Thyroid gland (tissue), 4 donors: Measurements from ENCODE around the gene SULT2B1. TPM values are rescaled to one million over a fixed set of nuclear protein-coding genes. Genes with fewer than 3 reads are reported as not detected.

Source experiments
- DNase-seq, 2 donors: peaks; one replicate each; pipeline ENCODE4 v3.0.0-alpha.2; 2019
- H3K27ac ChIP-seq, 3 donors: fragments of 200-600 bp; sonication (generic); 1 replicate in 2 of 3; 2 replicates in 1 of 3; pipeline ENCODE4 v1.5.1; 2016 to 2019; ENCODE audit warnings: mild to moderate bottlenecking in 1 of 3, moderate library complexity in 1 of 3
- H3K27me3 ChIP-seq: fragments of 200-600 bp; sonication (generic); one replicate; pipeline ENCODE4 v1.5.1; 2019
- H3K36me3 ChIP-seq, 2 donors: fragments of 200-600 bp; sonication (generic); one replicate each; pipeline ENCODE4 v1.5.1; 2016 to 2019
- H3K4me1 ChIP-seq, 2 donors: fragments of 200-600 bp; sonication (generic); one replicate each; pipeline ENCODE4 v1.5.1; 2017 to 2019
- H3K4me3 ChIP-seq, 3 donors: fragments of 200-600 bp; sonication (generic); replicated peaks in 1 of 3; 1 replicate in 2 of 3; 2 replicates in 1 of 3; pipeline ENCODE4 v1.5.1; 2016; ENCODE audit warnings: mild to moderate bottlenecking in 1 of 3
- H3K9me3 ChIP-seq: fragments of 200-600 bp; sonication (generic); one replicate; pipeline ENCODE4 v1.5.1; 2017
- POLR2A ChIP-seq, 2 donors: fragments of 450-650 bp; IDR thresholded peaks; one replicate each; pipeline ENCODE4 v1.6.1; 2017; ENCODE audit warnings: antibody characterized with exemption in 2 of 2, mild to moderate bottlenecking in 2 of 2, moderate library complexity in 1 of 2
- WGBS, 2 donors: methylation state at CpG; one replicate each; pipeline ENCODE4 v1.1.5; 2017; 5-methylcytosine and 5-hydroxymethylcytosine counted together
- intact Hi-C: fragments of 100-400 bp; cut with DNase I; formaldehyde crosslinking; loops from one replicate; pipeline ENCODE4 v1.15.1; 2023
- total RNA-seq, 4 donors: library from RNA; depleted of rRNA; stranded (reverse); fragments of >200 nt; gene quantifications; one replicate each; pipeline ENCODE4 v1.2.3, GENCODE V29; 2016
- TF ChIP-seq, protein P1 (sequence below), 6 experiments: fragments of 200-600 bp in 3 of 6; fragments of 450-650 bp in 3 of 6; sonication (generic) in 3 of 6; IDR thresholded peaks; one replicate each; pipeline ENCODE4 v1.5.1; 2016 to 2019; ENCODE audit warnings: antibody characterized with exemption in 6 of 6, mild to moderate bottlenecking in 2 of 6, inconsistent platforms in 1 of 6, moderate library complexity in 1 of 6

SULT2B1 gene
- total RNA-seq, 4 donors from 2014 or later = 0.54 to 0.88 (median 0.78) TPM; not detected in 1

DNA sequence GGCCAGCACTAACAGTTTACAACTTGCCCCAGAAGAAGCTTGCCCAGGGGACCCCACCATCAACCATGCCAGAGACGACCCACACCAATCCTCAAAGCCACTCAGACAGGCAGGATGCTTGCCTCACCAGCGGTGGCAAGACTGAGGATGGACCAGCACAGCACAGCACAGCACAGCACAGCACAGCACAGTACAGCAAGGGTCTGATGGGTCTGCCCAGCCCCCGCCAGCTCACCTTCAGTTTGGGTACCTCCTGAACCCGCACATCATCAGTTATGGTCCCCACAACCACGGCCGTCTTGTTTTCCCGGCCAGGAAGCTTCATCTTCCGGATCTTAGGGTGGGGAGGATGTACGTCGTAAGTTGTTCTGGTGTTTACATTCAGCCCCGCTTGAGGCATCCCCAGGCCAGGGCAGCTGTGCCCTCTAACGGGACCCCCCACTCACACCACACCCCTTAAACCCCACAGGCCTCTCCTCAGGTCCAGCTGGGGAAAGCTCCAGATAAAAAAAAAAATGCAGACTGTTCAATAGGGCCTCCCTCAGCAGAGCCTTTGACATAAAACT lies 64.6 kb downstream of the SULT2B1 start:
- Histone ChIP-seq H3K36me3 (peaks cover 25 to 26% of the 10 kb centered on the region in 2 donors), H3K4me3 (no peak overlapping the region), H3K4me1 (peaks cover 15 to 27% of the 10 kb centered on the region in 2 donors), H3K27me3 (no peaks in the 10 kb centered on the region), H3K27ac (no peak overlapping the region), H3K9me3 (no peaks in the 10 kb centered on the region)
- no peak for DNase-seq
- intact Hi-C loops = no loop called here
- TF ChIP-seq, protein P1, sequence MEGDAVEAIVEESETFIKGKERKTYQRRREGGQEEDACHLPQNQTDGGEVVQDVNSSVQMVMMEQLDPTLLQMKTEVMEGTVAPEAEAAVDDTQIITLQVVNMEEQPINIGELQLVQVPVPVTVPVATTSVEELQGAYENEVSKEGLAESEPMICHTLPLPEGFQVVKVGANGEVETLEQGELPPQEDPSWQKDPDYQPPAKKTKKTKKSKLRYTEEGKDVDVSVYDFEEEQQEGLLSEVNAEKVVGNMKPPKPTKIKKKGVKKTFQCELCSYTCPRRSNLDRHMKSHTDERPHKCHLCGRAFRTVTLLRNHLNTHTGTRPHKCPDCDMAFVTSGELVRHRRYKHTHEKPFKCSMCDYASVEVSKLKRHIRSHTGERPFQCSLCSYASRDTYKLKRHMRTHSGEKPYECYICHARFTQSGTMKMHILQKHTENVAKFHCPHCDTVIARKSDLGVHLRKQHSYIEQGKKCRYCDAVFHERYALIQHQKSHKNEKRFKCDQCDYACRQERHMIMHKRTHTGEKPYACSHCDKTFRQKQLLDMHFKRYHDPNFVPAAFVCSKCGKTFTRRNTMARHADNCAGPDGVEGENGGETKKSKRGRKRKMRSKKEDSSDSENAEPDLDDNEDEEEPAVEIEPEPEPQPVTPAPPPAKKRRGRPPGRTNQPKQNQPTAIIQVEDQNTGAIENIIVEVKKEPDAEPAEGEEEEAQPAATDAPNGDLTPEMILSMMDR (IDR thresholded peaks at IDR 0.05) = no peak
- no peak for TF ChIP-seq POLR2A (IDR thresholded peaks at IDR 0.05)
- WGBS, 2 donors = 80 to 87% methylated on average over 10 to 12 of the region's 12 CpGs

DNA sequence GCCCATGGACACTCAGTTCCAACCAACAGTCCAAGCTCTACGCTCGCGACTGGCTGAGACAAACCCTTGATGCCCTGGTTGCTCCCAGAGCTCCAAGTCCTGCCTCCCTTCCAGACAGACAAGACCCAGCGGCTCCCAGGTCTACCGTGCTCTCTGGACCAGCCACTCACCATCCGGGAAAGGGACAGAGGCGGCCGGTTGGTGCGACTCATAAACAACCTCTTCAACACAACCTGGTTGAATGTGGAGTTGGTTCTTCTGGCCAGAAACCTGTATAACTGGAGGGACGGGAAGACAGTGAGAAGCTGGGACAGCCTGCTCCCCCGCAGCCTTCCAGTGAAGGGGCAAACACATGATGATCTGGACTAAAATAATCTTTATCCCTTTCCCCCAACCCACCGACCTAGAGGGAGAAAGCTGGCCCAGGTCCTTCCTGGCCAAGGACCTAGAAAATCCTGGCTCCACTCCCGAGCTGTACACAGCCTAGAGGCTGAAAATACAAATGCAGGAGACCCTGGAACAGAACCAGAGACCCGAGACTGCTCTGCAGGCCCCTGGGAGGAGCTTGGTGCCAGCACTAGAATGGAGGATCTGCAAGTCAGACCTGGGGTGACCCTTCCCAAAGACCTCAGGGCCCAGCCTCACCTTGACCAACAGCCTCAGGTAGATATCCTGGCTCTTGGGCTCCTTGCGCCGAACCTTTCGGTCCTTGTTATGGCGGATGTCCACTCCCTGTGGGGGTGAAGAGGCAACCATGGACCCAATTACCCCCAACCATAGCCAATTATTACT lies 65.4 kb downstream of the SULT2B1 start:
- Histone ChIP-seq H3K4me3 (peak overlapping the region in 1 of 3 donors; percentile 58), H3K36me3 (peaks cover 25 to 26% of the 10 kb centered on the region in 2 donors), H3K27me3 (no peaks in the 10 kb centered on the region), H3K9me3 (no peaks in the 10 kb centered on the region), H3K4me1 (peaks cover 15 to 27% of the 10 kb centered on the region in 2 donors), H3K27ac (peak overlapping the region in 1 of 3 donors; percentile 82)
- peak in 1 of 2 donors; percentile 18 for DNase-seq
- TF ChIP-seq POLR2A (IDR thresholded peaks at IDR 0.05) = no peak
- TF ChIP-seq, protein P1 (IDR thresholded peaks at IDR 0.05) = no peak
- 63 to 67% methylated on average over 16 to 18 of the region's 18 CpGs for WGBS, 2 donors
- intact Hi-C loops = no loop called here

DNA sequence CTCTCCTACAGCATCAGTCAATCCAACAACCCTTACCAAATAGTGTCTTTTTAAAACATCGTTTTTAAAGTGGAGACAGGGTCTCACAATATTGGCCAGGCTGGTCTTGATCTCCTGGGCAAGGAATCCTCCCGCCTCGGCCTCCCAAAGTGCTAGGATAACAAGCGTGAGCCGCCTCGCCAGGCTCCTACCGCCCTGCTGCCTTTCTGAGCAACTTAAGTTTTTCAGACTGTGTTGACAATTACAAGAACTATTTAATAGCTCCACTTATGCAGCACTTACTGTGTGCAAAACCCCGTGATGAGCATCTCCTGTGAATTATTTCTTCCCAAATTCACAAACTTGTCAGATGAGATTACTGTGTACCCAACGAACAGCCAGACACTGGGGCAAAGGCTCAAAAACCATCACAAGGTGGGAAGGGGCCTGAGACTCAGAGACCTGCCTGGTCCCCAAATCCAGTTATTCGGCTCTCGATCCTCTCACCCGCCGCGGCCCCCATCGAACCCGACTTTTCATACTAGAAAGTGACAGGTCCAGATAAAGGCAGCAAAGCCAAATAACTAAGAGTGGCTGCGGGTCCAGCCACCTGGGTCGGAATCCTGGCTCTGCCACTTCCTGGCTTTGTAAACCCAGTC lies 66.4 kb downstream of the SULT2B1 start:
- TF ChIP-seq, protein P1 (IDR thresholded peaks at IDR 0.05) = no peak
- TF ChIP-seq POLR2A (IDR thresholded peaks at IDR 0.05) = no peak
- Histone ChIP-seq H3K27ac (peak overlapping the region; percentile 80 to 91 (median 82)), H3K9me3 (no peaks in the 10 kb centered on the region), H3K4me1 (peaks cover 17 to 30% of the 10 kb centered on the region in 2 donors), H3K4me3 (peak overlapping the region; percentile 58 to 88 (median 81)), H3K36me3 (peaks cover 25 to 26% of the 10 kb centered on the region in 2 donors), H3K27me3 (no peaks in the 10 kb centered on the region)
- intact Hi-C loops = no loop called here
- 2% methylated on average over 11 to 16 of the region's 18 CpGs for WGBS, 2 donors
- peak in 1 of 2 donors; percentile 16 for DNase-seq

DNA sequence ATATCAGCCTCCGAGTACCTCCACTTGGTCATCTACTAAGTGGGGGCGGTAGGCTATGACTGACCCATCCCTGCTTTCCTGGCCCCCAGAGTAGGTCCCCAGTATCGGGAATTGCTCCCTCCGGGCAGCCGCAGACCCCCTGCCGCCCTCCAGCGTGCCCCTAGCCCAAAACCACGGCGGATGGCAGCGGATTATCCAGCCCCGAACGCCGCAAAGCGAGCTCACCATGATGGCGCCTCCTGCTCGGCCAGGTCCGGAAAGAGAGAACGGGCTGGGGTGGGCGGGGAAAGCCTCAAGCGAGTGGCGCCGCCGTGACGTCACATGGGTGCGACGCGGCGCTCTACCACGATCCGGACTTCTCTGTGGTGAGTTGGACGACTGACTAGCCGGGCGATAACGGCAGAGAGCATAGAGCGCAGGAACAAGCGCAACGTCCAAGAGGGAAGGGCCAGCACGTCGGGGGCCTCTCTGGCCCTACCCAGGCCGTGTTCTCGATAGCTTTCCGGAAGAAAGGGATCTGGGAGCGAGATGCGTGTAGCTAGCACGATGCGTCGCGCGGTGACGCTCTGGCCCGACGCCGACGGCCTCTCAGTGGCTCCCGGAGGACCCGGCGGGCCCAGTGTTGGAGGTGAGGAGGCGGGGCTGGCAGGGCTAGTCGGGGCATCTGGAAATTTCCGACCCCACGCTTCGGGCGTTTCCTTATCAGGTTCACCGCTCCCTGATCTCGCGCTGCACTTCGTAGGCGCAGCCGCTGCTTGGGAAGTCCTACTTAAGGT lies 67.1 kb downstream of the SULT2B1 start, which contains the start of the genes RPL18 and SPHK2:
Gene RPL18, minus strand, starts transcription at position 263 of the 776 bp plus-strand sequence. Its CDS starts 35 bp downstream, at position 228.
Gene SPHK2, plus strand, starts transcription at position 591 of the 776 bp plus-strand sequence. CDS start 1,009 bp downstream, outside the sequence.
- 0 to 1% methylated on average over 8 to 63 of the region's 69 CpGs for WGBS, 2 donors
- TF ChIP-seq, protein P1 (IDR thresholded peaks at IDR 0.05) = no peak
- peak in 1 of 2 donors; percentile 84 for TF ChIP-seq POLR2A (IDR thresholded peaks at IDR 0.05)
- peak within 1 kb of the TSS; percentile 91 to 99 (median 97) for H3K27ac ChIP-seq
- H3K27me3 ChIP-seq = no peaks in the 10 kb centered on the region
- H3K4me1 ChIP-seq = peaks cover 21 to 35% of the 10 kb centered on the region in 2 donors
- peaks cover 25 to 26% of the 10 kb centered on the region in 2 donors for H3K36me3 ChIP-seq
- H3K4me3 ChIP-seq = peak within 1 kb of the TSS; percentile 58 to 88 (median 81)
- no peaks in the 10 kb centered on the region for H3K9me3 ChIP-seq
- peak; percentile 98 to 99 for DNase-seq
- intact Hi-C loops = no loop called here
